MM.1S (cell line): ENCODE results near the gene CPXM2.

Source experiments
- DNase-seq: peaks from one replicate; pipeline ENCODE4 v3.0.0-alpha.2; 2015
- H2AFZ ChIP-seq: fragments of 300-600 bp; sonication (generic); 2 replicates; pipeline ENCODE4 v1.6.0; 2016; ENCODE audit warnings: antibody characterized with exemption, low read length
- H3F3A ChIP-seq: fragments of 300-600 bp; sonication (generic); 2 replicates; pipeline ENCODE4 v1.6.1; 2016; ENCODE audit warnings: mild to moderate bottlenecking, antibody characterized with exemption, low read length, moderate library complexity, mixed read lengths; ENCODE audit not compliant: insufficient read depth
- H3K27ac ChIP-seq: fragments of 300-600 bp; sonication (generic); 2 replicates; pipeline ENCODE4 v1.5.1; 2016; ENCODE audit warnings: mild to moderate bottlenecking, low read length
- H3K27me3 ChIP-seq: fragments of 300-600 bp; sonication (generic); replicated peaks from 2 replicates; pipeline ENCODE4 v1.6.0; 2016; ENCODE audit warnings: low read length; ENCODE audit not compliant: insufficient read depth
- H3K36me3 ChIP-seq: fragments of 300-600 bp; sonication (generic); replicated peaks from 2 replicates; pipeline ENCODE4 v1.6.1; 2016; ENCODE audit warnings: mild to moderate bottlenecking, low read length, mixed read lengths; ENCODE audit not compliant: insufficient read depth
- H3K4me1 ChIP-seq: fragments of 300-600 bp; sonication (generic); 2 replicates; pipeline ENCODE4 v1.6.1; 2016; ENCODE audit warnings: low read length, mixed read lengths
- H3K4me2 ChIP-seq: fragments of 300-600 bp; sonication (generic); 2 replicates; pipeline ENCODE4 v1.6.0; 2016; ENCODE audit warnings: low read depth, low read length
- H3K4me3 ChIP-seq: fragments of 300-600 bp; sonication (generic); 2 replicates; pipeline ENCODE4 v1.5.1; 2016; ENCODE audit warnings: low read length, mixed read lengths
- H3K79me2 ChIP-seq: fragments of 300-600 bp; sonication (generic); 2 replicates; pipeline ENCODE4 v1.6.1; 2016; ENCODE audit warnings: mixed run types, low read length, mixed read lengths
- H3K9ac ChIP-seq: fragments of 300-600 bp; sonication (generic); 2 replicates; pipeline ENCODE4 v1.6.1; 2016; ENCODE audit warnings: low read length, mixed read lengths
- H3K9me2 ChIP-seq: fragments of 300-600 bp; sonication (generic); replicated peaks from 2 replicates; pipeline ENCODE4 v1.6.1; 2016; ENCODE audit warnings: mild to moderate bottlenecking, low read length, mixed read lengths; ENCODE audit not compliant: insufficient read depth
- H3K9me3 ChIP-seq: fragments of 300-600 bp; sonication (generic); replicated peaks from 2 replicates; pipeline ENCODE4 v1.6.1; 2016; ENCODE audit warnings: mild to moderate bottlenecking, low read length, mixed read lengths; ENCODE audit not compliant: insufficient read depth
- H4K20me1 ChIP-seq: fragments of 300-600 bp; sonication (generic); 2 replicates; pipeline ENCODE4 v1.6.1; 2016; ENCODE audit warnings: mild to moderate bottlenecking, low read length, moderate library complexity, mixed read lengths; ENCODE audit not compliant: insufficient read depth
- CTCF ChIP-seq: fragments of 300-600 bp; sonication (generic); IDR thresholded peaks from 2 replicates; pipeline ENCODE4 v1.5.1; 2016; ENCODE audit warnings: antibody characterized with exemption, low read length, mixed read lengths
- EZH2 ChIP-seq: fragments of 300-600 bp; sonication (generic); optimal IDR thresholded peaks from 2 replicates; pipeline ENCODE3; 2017; ENCODE audit warnings: low read depth, mild to moderate bottlenecking, antibody characterized with exemption, low read length, mixed read lengths
- EZH2phosphoT487 ChIP-seq: fragments of 300-600 bp; sonication (generic); IDR thresholded peaks from 2 replicates; pipeline ENCODE4 v1.6.1; 2018; ENCODE audit warnings: antibody characterized with exemption, low read length

The CPXM2 gene

GRCh38 chr10:123878666-123879303 lies 12.8 kb downstream of the CPXM2 start:
- TF ChIP-seq CTCF (no peak), EZH2phosphoT487 (no peak), EZH2 (no peak)
- Histone ChIP-seq H4K20me1 (no peaks in the 10 kb centered on the region), H3K9me2 (no peaks in the 10 kb centered on the region), H3K36me3 (no peaks in the 10 kb centered on the region), H2AFZ (no peak overlapping the region), H3K9ac (no peak overlapping the region), H3K4me1 (no peaks in the 10 kb centered on the region), H3K27ac (no peak overlapping the region), H3K4me2 (no peak overlapping the region), H3F3A (no peaks in the 10 kb centered on the region), H3K79me2 (no peaks in the 10 kb centered on the region), H3K4me3 (no peak overlapping the region), H3K9me3 (no peaks in the 10 kb centered on the region), H3K27me3 (no peaks in the 10 kb centered on the region)
- DNase-seq = no peak

- H3K4me1 ChIP-seq = no peaks in the 10 kb centered on the region
- H3K79me2 ChIP-seq = no peaks in the 10 kb centered on the region
- H3K9me2 ChIP-seq = no peaks in the 10 kb centered on the region
- no peak for DNase-seq
- no peaks in the 10 kb centered on the region for H4K20me1 ChIP-seq
- H3K36me3 ChIP-seq = no peaks in the 10 kb centered on the region
- H3F3A ChIP-seq = no peaks in the 10 kb centered on the region
- H3K27ac ChIP-seq = no peak overlapping the region
- H3K27me3 ChIP-seq = no peaks in the 10 kb centered on the region
- no peak overlapping the region for H3K4me2 ChIP-seq
- TF ChIP-seq EZH2 (no peak), CTCF (no peak), EZH2phosphoT487 (no peak)
- H3K4me3 ChIP-seq = no peak overlapping the region
- no peak overlapping the region for H2AFZ ChIP-seq
- H3K9me3 ChIP-seq = no peaks in the 10 kb centered on the region
- no peak overlapping the region for H3K9ac ChIP-seq
Measured at GRCh38 chr10:123870260-123870659, 21.3 kb downstream of the CPXM2 start.

GRCh38 chr10:123869020-123869414 lies 22.6 kb downstream of the CPXM2 start:
- TF ChIP-seq CTCF (no peak), EZH2phosphoT487 (no peak), EZH2 (no peak)
- no peaks in the 10 kb centered on the region for H3K4me1 ChIP-seq
- H3K9ac ChIP-seq = no peak overlapping the region
- H4K20me1 ChIP-seq = no peaks in the 10 kb centered on the region
- H3K4me3 ChIP-seq = no peak overlapping the region
- no peak for DNase-seq
- H3K27ac ChIP-seq = no peak overlapping the region
- H3F3A ChIP-seq = no peaks in the 10 kb centered on the region
- no peaks in the 10 kb centered on the region for H3K9me3 ChIP-seq
- H3K79me2 ChIP-seq = no peaks in the 10 kb centered on the region
- H2AFZ ChIP-seq = no peak overlapping the region
- H3K9me2 ChIP-seq = no peaks in the 10 kb centered on the region
- H3K36me3 ChIP-seq = no peaks in the 10 kb centered on the region
- H3K4me2 ChIP-seq = no peak overlapping the region
- no peaks in the 10 kb centered on the region for H3K27me3 ChIP-seq
